Pancreas (tissue), 10 donors: Measurements from ENCODE around the gene OR2M4. TPM values are rescaled to one million over a fixed set of nuclear protein-coding genes. Genes with fewer than 3 reads are reported as not detected.

ENCODE experiments used
- ATAC-seq, 4 donors: fragments of 200-7000 bp; cut with Tn5 transposase; one replicate each; pipeline versions ENCODE4 v1.8.0 to v1.9.1; 2020; ENCODE audit warnings: mild to moderate bottlenecking in 4 of 4, moderate library complexity in 4 of 4
- DNase-seq, 6 donors: peaks; one replicate each; pipeline ENCODE4 v3.0.0-alpha.2; 2020
- FAIRE-seq: peaks from 2 replicates; lab custom pipeline; 2012; peaks lifted over from hg19 to GRCh38; lab: Jason Lieb, UNC
- H3K27ac ChIP-seq, 4 donors: fragments of 200-600 bp; sonication (generic); 1 replicate in 3 of 4; 2 replicates in 1 of 4; pipeline versions ENCODE4 v1.5.0 to v1.8.0; 2020
- H3K27me3 ChIP-seq, 4 donors: fragments of 200-600 bp; one replicate each; pipeline ENCODE4 v1.8.0; 2021
- H3K36me3 ChIP-seq, 3 donors: fragments of 200-600 bp; sonication (generic) in 1 of 3; one replicate each; pipeline versions ENCODE4 v1.5.0 to v1.8.0; 2020 to 2021
- H3K4me1 ChIP-seq, 3 donors: fragments of 200-600 bp; one replicate each; pipeline ENCODE4 v1.8.0; 2021
- H3K4me3 ChIP-seq, 4 donors: fragments of 200-600 bp; sonication (generic) in 2 of 4; one replicate each; pipeline versions ENCODE4 v1.5.0 to v1.8.0; 2020 to 2021
- H3K9me3 ChIP-seq, 4 donors: fragments of 200-600 bp; one replicate each; pipeline ENCODE4 v1.8.0; 2021
- CTCF ChIP-seq, 4 donors: fragments of 200-600 bp; sonication (generic) in 3 of 4; IDR thresholded peaks; one replicate each; pipeline versions ENCODE4 v1.5.0 to v1.8.0; 2021; ENCODE audit warnings: antibody characterized with exemption in 4 of 4
- WGBS, 2 donors: extraction: QIAGEN DNeasy Blood & Tissue Kit; methylation state at CpG; one replicate each; pipeline ENCODE4 v1.1.7; 2013; 5-methylcytosine and 5-hydroxymethylcytosine counted together
- intact Hi-C, 3 donors: fragments of 100-400 bp; cut with DNase I; formaldehyde crosslinking; loops; one replicate each; pipeline versions ENCODE4 v1.11.1 to v1.14.2; 2022
- polyA plus RNA-seq, 2 donors: library from polyadenylated mRNA; stranded (reverse); fragments of 200-250 nt; gene quantifications; one replicate each; pipeline ENCODE4 v1.2.3, GENCODE V29; 2013
- total RNA-seq, 6 donors: library from RNA; stranded (reverse); fragmentation: NEBNext Ultra II Directional in 4 of 6; extraction: Animal tissue kit (Norgen Biotek cat#: 25700) in 4 of 6; gene quantifications; one replicate each; pipeline versions ENCODE4 v1.2.1 to v1.2.4, GENCODE V29; 2021 to 2023
- donor health status: healthy with polysubstance abuse.
- donor health status: DM: no; HTN: no; CAD: no; lungs with moderate emphysema.
- donor health status: DM: no; HTN: no; CAD: no.
- donor health status: control.
- donor health status: control.
- donor health status: Bipolar disorder and iron deficiency.
- donor health status: DM: yes; HTN: yes; CAD: no.
- donor health status: DM: no; HTN: no; CAD: no.
- donor health status: DM: no; HTN: no; CAD: no.
- donor health status: DM: yes; HTN: yes; CAD: no.

OR2M4 gene
- total and polyA plus RNA-seq, 8 donors = 0.02 TPM; not detected in 7

GRCh38 chr1:248196965-248197364, 34.3 kb upstream of the OR2M4 start, which contains the start of gene OR2M3:
OR2M3 (plus strand) TSS chr1:248197265; CDS start chr1:248203068, 5,803 bp downstream.
- DNase-seq (no peak), FAIRE-seq (no peak), ATAC-seq (no peak)
- Histone ChIP-seq H3K27ac (no peak within 1 kb of the TSS), H3K36me3 (no peaks in the 10 kb centered on the region), H3K4me1 (no peaks in the 10 kb centered on the region), H3K27me3 (no peaks in the 10 kb centered on the region), H3K9me3 (no peaks in the 10 kb centered on the region), H3K4me3 (no peak within 1 kb of the TSS)
- intact Hi-C loops = no loop called here
- no peak for TF ChIP-seq CTCF (IDR thresholded peaks at IDR 0.05)
- 26 to 37% methylated on average over 4 of the region's 4 CpGs for WGBS, 2 donors

- ATAC-seq (no peak), DNase-seq (no peak), FAIRE-seq (no peak)
- no peak for TF ChIP-seq CTCF (IDR thresholded peaks at IDR 0.05)
- Histone ChIP-seq H3K4me3 (no peak overlapping the region), H3K27me3 (no peaks in the 10 kb centered on the region), H3K36me3 (no peaks in the 10 kb centered on the region), H3K27ac (no peak overlapping the region), H3K9me3 (no peaks in the 10 kb centered on the region), H3K4me1 (no peaks in the 10 kb centered on the region)
- 84 to 92% methylated on average over 1 of the region's 1 CpG for WGBS, 2 donors
- intact Hi-C loops = no loop called here
Observed at GRCh38 chr1:248215880-248216279, 15.3 kb upstream of the OR2M4 start.

GRCh38 chr1:248225537-248225936, 5.7 kb upstream of the OR2M4 start:
- intact Hi-C loops = no loop called here
- no peaks in the 10 kb centered on the region for H3K9me3 ChIP-seq
- no peaks in the 10 kb centered on the region for H3K4me1 ChIP-seq
- no peak for TF ChIP-seq CTCF (IDR thresholded peaks at IDR 0.05)
- FAIRE-seq = no peak
- no peak for DNase-seq
- no peak for ATAC-seq
- no peak overlapping the region for H3K27ac ChIP-seq
- no peaks in the 10 kb centered on the region for H3K36me3 ChIP-seq
- H3K4me3 ChIP-seq = no peak overlapping the region
- 53 to 62% methylated on average over 1 of the region's 1 CpG for WGBS, 2 donors
- no peaks in the 10 kb centered on the region for H3K27me3 ChIP-seq

- DNase-seq = peak in 1 of 6 donors; percentile 23
- Histone ChIP-seq H3K27ac (no peak overlapping the region), H3K4me3 (no peak overlapping the region), H3K27me3 (no peaks in the 10 kb centered on the region), H3K4me1 (no peaks in the 10 kb centered on the region), H3K9me3 (no peaks in the 10 kb centered on the region), H3K36me3 (no peaks in the 10 kb centered on the region)
- intact Hi-C loops = no loop called here
- no peak for TF ChIP-seq CTCF (IDR thresholded peaks at IDR 0.05)
- no peak for FAIRE-seq
- WGBS, 2 donors = 47 to 64% methylated on average over 6 of the region's 6 CpGs
- ATAC-seq = no peak
Observed at GRCh38 chr1:248229360-248229908, 1.8 kb upstream of the OR2M4 start.

GRCh38 chr1:248239478-248239877, 8.3 kb downstream of the OR2M4 start:
- no peak for TF ChIP-seq CTCF (IDR thresholded peaks at IDR 0.05)
- Histone ChIP-seq H3K9me3 (no peaks in the 10 kb centered on the region), H3K4me3 (no peak overlapping the region), H3K27ac (no peak overlapping the region), H3K27me3 (no peaks in the 10 kb centered on the region), H3K36me3 (no peaks in the 10 kb centered on the region), H3K4me1 (no peaks in the 10 kb centered on the region)
- intact Hi-C loops = no loop called here
- ATAC-seq = no peak
- no peak for FAIRE-seq
- no peak for DNase-seq
- WGBS, 2 donors = 70 to 84% methylated on average over 9 of the region's 9 CpGs
